ENCODE results near the gene ZBTB49.

DNA sequence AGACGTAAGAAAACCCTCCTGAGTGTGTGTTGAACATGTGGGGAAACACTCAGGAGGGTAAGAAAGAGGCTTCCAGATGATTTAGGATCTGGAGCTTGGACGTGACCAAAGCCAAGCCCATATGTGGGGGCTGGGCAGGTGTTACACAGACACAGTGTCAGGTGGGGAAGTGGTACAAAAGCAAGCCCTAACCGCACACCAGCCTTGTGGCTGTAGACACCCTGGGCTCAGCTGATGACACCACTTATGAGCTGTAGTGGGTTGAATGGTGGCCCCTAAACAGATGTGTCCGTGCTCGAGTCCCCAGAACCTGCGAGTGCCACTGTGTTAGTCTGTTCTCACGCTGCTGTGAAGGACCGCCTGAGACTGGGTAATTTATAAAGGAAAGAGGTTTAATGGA is 71.8 kb downstream of the ZBTB49 start:
- no peak for TF ChIP-seq POLR2A (IDR thresholded peaks at IDR 0.05)
- TF ChIP-seq, protein P1, sequence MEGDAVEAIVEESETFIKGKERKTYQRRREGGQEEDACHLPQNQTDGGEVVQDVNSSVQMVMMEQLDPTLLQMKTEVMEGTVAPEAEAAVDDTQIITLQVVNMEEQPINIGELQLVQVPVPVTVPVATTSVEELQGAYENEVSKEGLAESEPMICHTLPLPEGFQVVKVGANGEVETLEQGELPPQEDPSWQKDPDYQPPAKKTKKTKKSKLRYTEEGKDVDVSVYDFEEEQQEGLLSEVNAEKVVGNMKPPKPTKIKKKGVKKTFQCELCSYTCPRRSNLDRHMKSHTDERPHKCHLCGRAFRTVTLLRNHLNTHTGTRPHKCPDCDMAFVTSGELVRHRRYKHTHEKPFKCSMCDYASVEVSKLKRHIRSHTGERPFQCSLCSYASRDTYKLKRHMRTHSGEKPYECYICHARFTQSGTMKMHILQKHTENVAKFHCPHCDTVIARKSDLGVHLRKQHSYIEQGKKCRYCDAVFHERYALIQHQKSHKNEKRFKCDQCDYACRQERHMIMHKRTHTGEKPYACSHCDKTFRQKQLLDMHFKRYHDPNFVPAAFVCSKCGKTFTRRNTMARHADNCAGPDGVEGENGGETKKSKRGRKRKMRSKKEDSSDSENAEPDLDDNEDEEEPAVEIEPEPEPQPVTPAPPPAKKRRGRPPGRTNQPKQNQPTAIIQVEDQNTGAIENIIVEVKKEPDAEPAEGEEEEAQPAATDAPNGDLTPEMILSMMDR (IDR thresholded peaks at IDR 0.05): no peak

Measured in ovary (tissue), 3 donors.